ENCODE measurements around the gene TSR3. TPM values are rescaled to one million over a fixed set of nuclear protein-coding genes. Genes with fewer than 3 reads are reported as not detected.

The TSR3 gene
- total RNA-seq, 2 experiments from 2014 or later: 48.5 to 50.7 TPM

GRCh38 chr16:1357906-1358566 lies 6.4 kb upstream of the TSR3 start:
- Mint-ChIP-seq H3K27me3 (ENCODE audit: low read depth) (no peaks in the 10 kb centered on the region), H3K9me3 (no peaks in the 10 kb centered on the region), H3K4me1 (ENCODE audit: low read depth) (peaks cover 20% of the 10 kb centered on the region), H3K4me3 (no peak overlapping the region), H3K27ac (no peak overlapping the region), H3K36me3 (ENCODE audit: low read depth) (peaks cover 6% of the 10 kb centered on the region)
- intact Hi-C loops (cut with micrococcal nuclease): no loop called here
- CTCF ChIA-PET: no interaction called here
- DNase-seq: no peak

DNA sequence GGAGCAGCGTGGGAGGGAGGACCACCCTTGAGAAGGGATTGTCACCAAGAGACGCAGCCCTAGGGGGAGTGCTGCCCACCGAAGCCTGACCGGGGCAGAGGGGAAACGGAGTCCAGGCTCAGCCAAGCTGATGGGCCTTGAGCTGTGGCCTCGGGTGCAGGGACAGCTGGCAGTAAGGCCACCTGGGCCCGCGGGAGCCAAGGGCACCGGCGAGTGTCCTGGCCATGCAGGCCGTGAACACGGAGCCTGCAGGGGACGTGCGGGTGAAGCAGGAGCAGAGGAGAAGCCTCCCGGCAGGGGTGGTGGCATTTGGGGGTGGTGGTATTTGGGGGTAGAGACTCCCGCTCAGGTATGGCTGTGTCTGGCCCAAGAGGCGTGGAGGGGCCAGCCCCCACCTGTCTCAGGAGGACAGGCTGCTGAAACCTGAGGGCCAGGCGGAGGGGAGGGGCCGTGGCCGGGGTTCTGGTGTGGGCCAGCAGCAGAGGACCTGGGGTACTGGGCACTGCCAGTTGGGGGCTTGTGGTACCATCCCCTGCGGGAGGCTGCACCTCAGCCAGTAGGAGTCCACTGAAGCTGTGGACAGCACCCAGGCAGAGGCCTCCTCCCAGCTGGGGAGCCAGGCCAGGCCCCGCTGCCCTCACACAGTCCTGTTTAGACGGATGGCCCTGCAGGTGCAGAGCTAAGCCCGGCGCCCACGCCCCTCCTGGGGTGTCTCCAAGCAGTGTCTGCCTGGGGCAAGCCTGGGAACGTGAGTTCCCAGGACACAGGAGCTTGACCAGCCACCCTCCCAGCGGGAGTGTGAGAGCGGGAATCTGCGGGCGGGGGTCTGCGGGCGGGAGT lies 4.6 kb upstream of the TSR3 start:
- Mint-ChIP-seq H3K36me3 (ENCODE audit: low read depth) (peaks cover 2% of the 10 kb centered on the region), H3K4me3 (no peak overlapping the region), H3K4me1 (ENCODE audit: low read depth) (peaks cover 27% of the 10 kb centered on the region), H3K27me3 (ENCODE audit: low read depth) (no peaks in the 10 kb centered on the region), H3K9me3 (no peaks in the 10 kb centered on the region), H3K27ac (no peak overlapping the region)
- CTCF ChIA-PET: no interaction called here
- intact Hi-C loops (cut with micrococcal nuclease): no loop called here
- no peak for DNase-seq

DNA sequence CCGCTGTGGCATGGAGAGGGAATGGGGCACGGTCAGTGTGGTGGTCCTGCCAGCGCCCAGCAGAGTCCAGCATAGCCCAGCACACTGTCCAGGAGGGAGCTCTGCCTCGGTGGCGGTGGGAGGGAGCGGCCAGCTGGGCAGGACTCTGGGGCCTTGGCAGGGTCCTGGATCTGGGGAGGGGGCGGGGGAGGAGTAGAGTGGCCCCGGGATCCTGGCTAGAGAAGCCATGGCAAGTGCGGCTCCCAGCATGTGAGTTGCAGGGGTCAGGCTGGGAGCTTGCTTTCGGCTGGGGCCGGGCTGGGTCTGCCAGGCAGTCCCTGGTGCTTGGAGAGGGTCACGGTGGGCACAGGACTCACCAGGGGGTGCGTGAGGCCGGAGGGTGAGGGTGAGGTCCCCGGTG lies 3.9 kb upstream of the TSR3 start:
- Mint-ChIP-seq H3K4me1 (ENCODE audit: low read depth) (peaks cover 29% of the 10 kb centered on the region), H3K4me3 (no peak overlapping the region), H3K36me3 (ENCODE audit: low read depth) (peaks cover 2% of the 10 kb centered on the region), H3K27me3 (ENCODE audit: low read depth) (no peaks in the 10 kb centered on the region), H3K9me3 (no peaks in the 10 kb centered on the region), H3K27ac (no peak overlapping the region)
- intact Hi-C loops (cut with micrococcal nuclease): no loop called here
- CTCF ChIA-PET: no interaction called here
- no peak for DNase-seq

- CTCF ChIA-PET: interaction anchor here (0.7 kb wide), 1 partner anchor 206 kb away, joined by 3 read pairs; no protein-coding TSS in a partner anchor
- Mint-ChIP-seq H3K36me3 (ENCODE audit: low read depth) (peaks cover 2% of the 10 kb centered on the region), H3K27me3 (ENCODE audit: low read depth) (no peaks in the 10 kb centered on the region), H3K4me1 (ENCODE audit: low read depth) (peaks cover 35% of the 10 kb centered on the region), H3K4me3 (no peak overlapping the region), H3K9me3 (no peaks in the 10 kb centered on the region), H3K27ac (no peak overlapping the region)
- DNase-seq: no peak
- intact Hi-C loops (cut with micrococcal nuclease): no loop called here
Observed at GRCh38 chr16:1354815-1355540, 3.3 kb upstream of the TSR3 start.

GRCh38 chr16:1351215-1351581 lies 480 bp downstream of the TSR3 start:
- CTCF ChIA-PET: interaction anchor here (1.1 kb wide), 1 partner anchor 12 kb away, joined by 3 read pairs; no protein-coding TSS in a partner anchor
- H3K4me3 Mint-ChIP-seq: peak overlapping the region; percentile 80

DNA sequence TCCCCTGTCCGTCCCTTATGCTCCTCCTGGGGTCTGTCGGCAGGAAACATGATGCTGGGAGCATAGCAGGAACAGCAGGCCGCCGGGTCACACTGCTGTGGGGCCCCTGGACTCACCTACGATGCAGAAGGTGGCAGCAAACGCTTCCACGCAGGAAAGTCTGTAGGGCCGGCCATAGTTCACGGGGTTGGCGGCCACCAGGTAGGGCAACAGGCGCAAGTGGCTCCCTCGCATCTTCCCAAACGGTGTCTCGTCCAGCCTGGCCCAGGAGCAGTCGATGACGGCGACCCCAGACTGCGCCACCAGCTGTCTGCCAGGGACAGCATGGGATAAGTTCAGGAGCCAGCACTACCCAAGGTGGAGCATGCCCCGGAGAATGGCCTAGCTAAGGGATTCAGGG lies 987 bp downstream of the TSR3 start:
- no peak for DNase-seq
- Mint-ChIP-seq H3K9me3 (no peaks in the 10 kb centered on the region), H3K27me3 (ENCODE audit: low read depth) (no peaks in the 10 kb centered on the region), H3K27ac (peak overlapping the region; percentile 68), H3K36me3 (ENCODE audit: low read depth) (peaks cover 2% of the 10 kb centered on the region), H3K4me1 (ENCODE audit: low read depth) (peaks cover 32% of the 10 kb centered on the region), H3K4me3 (peak overlapping the region; percentile 80)
- CTCF ChIA-PET: interaction anchor here (1.1 kb wide), 1 partner anchor 13 kb away, joined by 3 read pairs; no protein-coding TSS in a partner anchor
- intact Hi-C loops (cut with micrococcal nuclease): loop anchor here (1.0 kb wide), 1 partner anchor 41 kb away; the partner anchor contains the start of gene UBE2I

More at GRCh38 chr16:1351215-1351581, 480 bp downstream of the TSR3 start:
- intact Hi-C loops (cut with micrococcal nuclease): loop anchor here (1.0 kb wide), 1 partner anchor 42 kb away; the partner anchor contains the start of gene UBE2I
- Mint-ChIP-seq H3K9me3 (no peaks in the 10 kb centered on the region), H3K27ac (peak overlapping the region; percentile 68), H3K27me3 (ENCODE audit: low read depth) (no peaks in the 10 kb centered on the region), H3K36me3 (ENCODE audit: low read depth) (peaks cover 2% of the 10 kb centered on the region), H3K4me1 (ENCODE audit: low read depth) (peaks cover 32% of the 10 kb centered on the region)
- peak; percentile 32 for DNase-seq

GRCh38 chr16:1349951-1350350 lies 1.7 kb downstream of the TSR3 start:
- no peaks in the 10 kb centered on the region for H3K27me3 Mint-ChIP-seq (ENCODE audit: low read depth)
- peak overlapping the region; percentile 80 for H3K4me3 Mint-ChIP-seq
- DNase-seq: no peak
- CTCF ChIA-PET: interaction anchor here (1.0 kb wide), 1 partner anchor 14 kb away, joined by 3 read pairs; no protein-coding TSS in a partner anchor
- peaks cover 2% of the 10 kb centered on the region for H3K36me3 Mint-ChIP-seq (ENCODE audit: low read depth)
- H3K27ac Mint-ChIP-seq: no peak overlapping the region
- peaks cover 28% of the 10 kb centered on the region for H3K4me1 Mint-ChIP-seq (ENCODE audit: low read depth)
- intact Hi-C loops (cut with micrococcal nuclease): no loop called here
- H3K9me3 Mint-ChIP-seq: no peaks in the 10 kb centered on the region

DNA sequence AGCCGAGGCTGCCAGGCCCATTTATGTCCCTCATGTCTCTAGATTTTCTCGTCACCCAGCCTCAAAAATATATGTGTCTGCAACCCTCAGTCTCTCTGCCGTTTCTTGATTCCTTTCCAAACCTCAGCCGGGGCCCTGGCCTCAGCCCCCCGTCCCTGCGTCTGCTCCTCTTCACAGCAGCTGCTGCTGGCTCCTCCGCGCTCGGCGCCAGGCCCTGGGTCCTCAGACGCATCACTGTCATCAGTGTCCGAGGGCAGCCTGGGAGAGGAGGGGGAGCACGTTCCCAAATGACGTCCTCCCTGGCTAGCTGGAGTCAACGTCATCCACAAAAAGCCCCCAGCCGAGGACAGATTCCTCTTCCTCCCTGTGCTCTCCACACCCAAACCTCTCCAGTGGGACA lies 2.3 kb downstream of the TSR3 start:
- CTCF ChIA-PET: interaction anchor here (1.0 kb wide), 1 partner anchor 15 kb away, joined by 3 read pairs; no protein-coding TSS in a partner anchor
- H3K4me3 Mint-ChIP-seq: no peak overlapping the region
- no peaks in the 10 kb centered on the region for H3K27me3 Mint-ChIP-seq (ENCODE audit: low read depth)
- DNase-seq: no peak
- intact Hi-C loops (cut with micrococcal nuclease): no loop called here
- H3K27ac Mint-ChIP-seq: no peak overlapping the region
- H3K9me3 Mint-ChIP-seq: no peaks in the 10 kb centered on the region
- peaks cover 26% of the 10 kb centered on the region for H3K4me1 Mint-ChIP-seq (ENCODE audit: low read depth)
- H3K36me3 Mint-ChIP-seq (ENCODE audit: low read depth): peaks cover 2% of the 10 kb centered on the region

GRCh38 chr16:1348926-1349325 lies 2.8 kb downstream of the TSR3 start:
- H3K36me3 Mint-ChIP-seq (ENCODE audit: low read depth): peaks cover 2% of the 10 kb centered on the region
- peaks cover 25% of the 10 kb centered on the region for H3K4me1 Mint-ChIP-seq (ENCODE audit: low read depth)
- H3K27me3 Mint-ChIP-seq (ENCODE audit: low read depth): no peaks in the 10 kb centered on the region
- no peaks in the 10 kb centered on the region for H3K9me3 Mint-ChIP-seq
- DNase-seq: no peak
- H3K27ac Mint-ChIP-seq: no peak overlapping the region
- CTCF ChIA-PET: no interaction called here
- H3K4me3 Mint-ChIP-seq: no peak overlapping the region
- intact Hi-C loops (cut with micrococcal nuclease): no loop called here

DNA sequence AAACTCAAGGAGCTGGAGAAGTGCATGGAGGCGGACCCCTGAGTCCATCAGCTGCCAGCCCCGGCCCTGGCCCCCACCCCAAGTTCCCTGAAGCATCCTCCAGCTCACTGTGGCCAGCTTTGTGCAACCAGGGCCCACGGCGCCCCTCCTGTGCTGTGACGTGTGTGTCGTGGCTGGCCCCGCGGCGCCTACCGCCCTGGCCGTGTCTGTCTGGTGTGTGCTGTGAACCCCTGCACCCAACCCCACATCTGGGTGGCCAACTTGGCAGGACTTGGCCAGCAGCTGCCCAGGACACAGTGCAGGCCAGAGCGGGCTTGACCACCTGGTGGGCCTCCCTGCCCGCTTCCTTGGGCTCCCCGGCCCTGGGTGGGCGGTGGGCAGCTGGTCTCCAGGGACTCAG lies 3.2 kb downstream of the TSR3 start:
- no peaks in the 10 kb centered on the region for H3K9me3 Mint-ChIP-seq
- no peak for DNase-seq
- intact Hi-C loops (cut with micrococcal nuclease): no loop called here
- H3K27me3 Mint-ChIP-seq (ENCODE audit: low read depth): no peaks in the 10 kb centered on the region
- H3K4me1 Mint-ChIP-seq (ENCODE audit: low read depth): peaks cover 21% of the 10 kb centered on the region
- H3K36me3 Mint-ChIP-seq (ENCODE audit: low read depth): peaks cover 2% of the 10 kb centered on the region
- no peak overlapping the region for H3K27ac Mint-ChIP-seq
- H3K4me3 Mint-ChIP-seq: no peak overlapping the region
- CTCF ChIA-PET: no interaction called here

DNA sequence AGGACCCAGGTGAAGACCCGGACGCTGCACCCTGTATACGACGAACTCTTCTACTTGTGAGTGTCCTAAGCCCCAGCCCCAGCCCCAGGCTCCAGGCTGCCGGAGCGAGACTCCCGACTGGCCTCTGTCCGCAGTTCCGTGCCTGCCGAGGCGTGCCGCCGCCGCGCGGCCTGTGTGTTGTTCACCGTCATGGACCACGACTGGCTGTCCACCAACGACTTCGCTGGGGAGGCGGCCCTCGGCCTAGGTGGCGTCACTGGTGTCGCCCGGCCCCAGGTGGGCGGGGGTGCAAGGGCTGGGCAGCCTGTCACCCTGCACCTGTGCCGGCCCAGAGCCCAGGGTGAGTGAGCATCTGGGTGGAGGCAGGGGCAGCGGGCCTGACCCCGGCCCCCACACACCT lies 3.7 kb downstream of the TSR3 start:
- Mint-ChIP-seq H3K27me3 (ENCODE audit: low read depth) (no peaks in the 10 kb centered on the region), H3K27ac (no peak overlapping the region), H3K4me3 (no peak overlapping the region), H3K4me1 (ENCODE audit: low read depth) (peaks cover 21% of the 10 kb centered on the region), H3K9me3 (no peaks in the 10 kb centered on the region), H3K36me3 (ENCODE audit: low read depth) (peaks cover 2% of the 10 kb centered on the region)
- DNase-seq: no peak
- CTCF ChIA-PET: no interaction called here
- intact Hi-C loops (cut with micrococcal nuclease): no loop called here

GRCh38 chr16:1347286-1347855 lies 4.3 kb downstream of the TSR3 start:
- H3K4me1 Mint-ChIP-seq (ENCODE audit: low read depth): peaks cover 22% of the 10 kb centered on the region
- CTCF ChIA-PET: no interaction called here
- H3K27ac Mint-ChIP-seq: no peak overlapping the region
- no peaks in the 10 kb centered on the region for H3K27me3 Mint-ChIP-seq (ENCODE audit: low read depth)
- H3K4me3 Mint-ChIP-seq: no peak overlapping the region
- no peaks in the 10 kb centered on the region for H3K9me3 Mint-ChIP-seq
- H3K36me3 Mint-ChIP-seq (ENCODE audit: low read depth): peaks cover 2% of the 10 kb centered on the region
- DNase-seq: no peak
- intact Hi-C loops (cut with micrococcal nuclease): no loop called here
